MV-4-11 (cell line): Measurements from ENCODE around the gene TAGLN2.
A peak's percentile ranks its signal among the peaks of the same experiment; 100 is the strongest.

Experiments used
- DNase-seq: peaks from one replicate; lab custom pipeline; 2025; lab: John Stamatoyannopoulos, UW

The TAGLN2 gene

GRCh38 chr1:159870704-159871103 is 54.6 kb downstream of the TAGLN2 start:
- no peak for DNase-seq

- DNase-seq: no peak
These were observed 55.7 kb downstream of the TAGLN2 start for GRCh38 chr1:159869607-159870006.

GRCh38 chr1:159869173-159869572 is 56.1 kb downstream of the TAGLN2 start:
- peak; percentile 30 for DNase-seq

- DNase-seq: no peak
These were observed 56.5 kb downstream of the TAGLN2 start for GRCh38 chr1:159868766-159869165.
